Peyer's patch (tissue), 4 donors: ENCODE data around the gene PTPRJ. TPM values are rescaled to one million over a fixed set of nuclear protein-coding genes. Genes with fewer than 3 reads are reported as not detected.
A peak's percentile ranks its signal among the peaks of the same experiment; 100 is the strongest.

ENCODE experiments used
- DNase-seq, 3 donors: peaks; one replicate each; pipeline ENCODE4 v3.0.0-alpha.2; 2017 to 2019
- H3K27ac ChIP-seq, 4 donors: fragments of 200-600 bp; sonication (generic); one replicate each; pipeline ENCODE4 v1.5.1; 2016 to 2019
- H3K27me3 ChIP-seq, 2 donors: fragments of 200-600 bp; sonication (generic); one replicate each; pipeline ENCODE4 v1.5.1; 2019
- H3K36me3 ChIP-seq, 3 donors: fragments of 200-600 bp; sonication (generic); one replicate each; pipeline ENCODE4 v1.5.1; 2016 to 2019
- H3K4me1 ChIP-seq, 4 donors: fragments of 200-600 bp; sonication (generic); one replicate each; pipeline ENCODE4 v1.5.1; 2016 to 2019
- H3K4me3 ChIP-seq, 4 donors: fragments of 200-600 bp; sonication (generic); 1 replicate in 3 of 4; 2 replicates in 1 of 4; pipeline ENCODE4 v1.5.1; 2016 to 2019; ENCODE audit warnings: mild to moderate bottlenecking in 1 of 4
- H3K9me3 ChIP-seq, 4 donors: fragments of 200-600 bp; sonication (generic); one replicate each; pipeline ENCODE4 v1.5.1; 2016 to 2019; ENCODE audit warnings: mild to moderate bottlenecking in 1 of 4
- POLR2A ChIP-seq, 2 donors: fragments of 450-650 bp; IDR thresholded peaks; one replicate each; pipeline ENCODE4 v1.5.1; 2017; ENCODE audit warnings: antibody characterized with exemption in 2 of 2, mild to moderate bottlenecking in 2 of 2, moderate library complexity in 2 of 2
- total RNA-seq, 4 donors: library from RNA; depleted of rRNA; stranded (reverse); fragments of >200 nt; gene quantifications; one replicate each; pipeline ENCODE4 v1.1.0, GENCODE V29; 2016
- TF ChIP-seq, protein P1 (sequence below), 6 experiments: fragments of 450-650 bp in 4 of 6; fragments of 200-600 bp in 2 of 6; sonication (generic) in 1 of 6; IDR thresholded peaks; one replicate each; pipeline ENCODE4 v1.5.1; 2017 to 2019; ENCODE audit warnings: antibody characterized with exemption in 6 of 6, mild to moderate bottlenecking in 3 of 6, moderate library complexity in 1 of 6

The PTPRJ gene
- total RNA-seq, 4 donors from 2014 or later: 28.1 to 50.1 (median 37.5) TPM

DNA sequence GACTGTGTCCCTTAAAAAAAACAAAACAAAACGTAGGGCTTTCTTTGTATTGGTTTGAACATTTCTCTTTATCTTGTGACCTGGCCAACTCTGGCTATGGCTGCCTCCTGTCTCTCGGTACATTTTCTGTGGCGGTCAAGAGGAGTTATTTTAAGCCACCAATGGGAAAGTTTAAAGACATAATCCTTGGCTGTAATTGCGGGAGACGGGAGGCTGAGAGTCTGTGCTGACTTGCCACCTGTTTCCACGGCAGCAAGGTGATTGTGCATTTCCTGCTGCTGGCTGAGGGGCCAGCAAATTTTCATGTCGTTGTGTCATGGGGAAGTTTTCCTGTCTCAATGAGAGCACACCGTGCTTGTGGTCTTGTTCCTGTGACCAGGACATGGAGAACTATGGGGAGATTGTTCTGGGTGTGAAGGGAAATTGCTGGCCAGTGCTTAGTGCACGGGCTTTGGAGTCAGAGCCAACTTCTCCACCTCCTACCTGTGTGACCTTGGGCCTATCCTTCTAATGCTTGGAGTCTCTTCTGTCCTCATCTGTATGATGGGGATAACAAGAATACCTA lies 11.0 kb downstream of the PTPRJ start:
- Histone ChIP-seq H3K4me3 (no peak overlapping the region), H3K27ac (peak overlapping the region; percentile 7 to 83 (median 62)), H3K27me3 (no peaks in the 10 kb centered on the region), H3K4me1 (peaks cover 0 to 71% (median 6%) of the 10 kb centered on the region in 4 donors), H3K9me3 (no peaks in the 10 kb centered on the region), H3K36me3 (no peaks in the 10 kb centered on the region)
- DNase-seq: no peak
- TF ChIP-seq, protein P1, sequence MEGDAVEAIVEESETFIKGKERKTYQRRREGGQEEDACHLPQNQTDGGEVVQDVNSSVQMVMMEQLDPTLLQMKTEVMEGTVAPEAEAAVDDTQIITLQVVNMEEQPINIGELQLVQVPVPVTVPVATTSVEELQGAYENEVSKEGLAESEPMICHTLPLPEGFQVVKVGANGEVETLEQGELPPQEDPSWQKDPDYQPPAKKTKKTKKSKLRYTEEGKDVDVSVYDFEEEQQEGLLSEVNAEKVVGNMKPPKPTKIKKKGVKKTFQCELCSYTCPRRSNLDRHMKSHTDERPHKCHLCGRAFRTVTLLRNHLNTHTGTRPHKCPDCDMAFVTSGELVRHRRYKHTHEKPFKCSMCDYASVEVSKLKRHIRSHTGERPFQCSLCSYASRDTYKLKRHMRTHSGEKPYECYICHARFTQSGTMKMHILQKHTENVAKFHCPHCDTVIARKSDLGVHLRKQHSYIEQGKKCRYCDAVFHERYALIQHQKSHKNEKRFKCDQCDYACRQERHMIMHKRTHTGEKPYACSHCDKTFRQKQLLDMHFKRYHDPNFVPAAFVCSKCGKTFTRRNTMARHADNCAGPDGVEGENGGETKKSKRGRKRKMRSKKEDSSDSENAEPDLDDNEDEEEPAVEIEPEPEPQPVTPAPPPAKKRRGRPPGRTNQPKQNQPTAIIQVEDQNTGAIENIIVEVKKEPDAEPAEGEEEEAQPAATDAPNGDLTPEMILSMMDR (IDR thresholded peaks at IDR 0.05): no peak
- TF ChIP-seq POLR2A (IDR thresholded peaks at IDR 0.05): no peak

DNA sequence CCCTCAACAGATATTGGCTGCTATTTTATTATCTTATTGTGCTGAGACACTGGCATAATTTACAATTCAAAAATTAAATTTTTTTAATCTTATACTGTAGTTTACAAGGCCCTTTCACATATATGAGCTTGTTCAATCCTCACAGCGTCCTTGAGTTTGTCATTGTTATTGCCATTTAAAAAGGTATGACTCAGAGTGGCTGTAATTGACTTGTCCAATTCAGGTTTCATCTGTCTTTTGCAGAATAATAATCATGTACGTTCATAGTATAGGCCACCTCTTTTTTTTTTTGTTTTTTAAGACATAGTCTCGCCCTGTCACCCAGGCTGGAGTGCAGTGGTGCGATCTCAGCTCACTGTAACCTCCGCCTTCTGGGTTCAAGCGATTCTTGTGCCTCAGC lies 11.5 kb downstream of the PTPRJ start:
- peaks cover 0 to 71% (median 6%) of the 10 kb centered on the region in 4 donors for H3K4me1 ChIP-seq
- DNase-seq: no peak
- no peak overlapping the region for H3K4me3 ChIP-seq
- H3K27ac ChIP-seq: peak overlapping the region; percentile 7 to 83 (median 62)
- H3K36me3 ChIP-seq: no peaks in the 10 kb centered on the region
- TF ChIP-seq POLR2A (IDR thresholded peaks at IDR 0.05): no peak
- TF ChIP-seq, protein P1 (IDR thresholded peaks at IDR 0.05): no peak
- no peaks in the 10 kb centered on the region for H3K9me3 ChIP-seq
- H3K27me3 ChIP-seq: no peaks in the 10 kb centered on the region

DNA sequence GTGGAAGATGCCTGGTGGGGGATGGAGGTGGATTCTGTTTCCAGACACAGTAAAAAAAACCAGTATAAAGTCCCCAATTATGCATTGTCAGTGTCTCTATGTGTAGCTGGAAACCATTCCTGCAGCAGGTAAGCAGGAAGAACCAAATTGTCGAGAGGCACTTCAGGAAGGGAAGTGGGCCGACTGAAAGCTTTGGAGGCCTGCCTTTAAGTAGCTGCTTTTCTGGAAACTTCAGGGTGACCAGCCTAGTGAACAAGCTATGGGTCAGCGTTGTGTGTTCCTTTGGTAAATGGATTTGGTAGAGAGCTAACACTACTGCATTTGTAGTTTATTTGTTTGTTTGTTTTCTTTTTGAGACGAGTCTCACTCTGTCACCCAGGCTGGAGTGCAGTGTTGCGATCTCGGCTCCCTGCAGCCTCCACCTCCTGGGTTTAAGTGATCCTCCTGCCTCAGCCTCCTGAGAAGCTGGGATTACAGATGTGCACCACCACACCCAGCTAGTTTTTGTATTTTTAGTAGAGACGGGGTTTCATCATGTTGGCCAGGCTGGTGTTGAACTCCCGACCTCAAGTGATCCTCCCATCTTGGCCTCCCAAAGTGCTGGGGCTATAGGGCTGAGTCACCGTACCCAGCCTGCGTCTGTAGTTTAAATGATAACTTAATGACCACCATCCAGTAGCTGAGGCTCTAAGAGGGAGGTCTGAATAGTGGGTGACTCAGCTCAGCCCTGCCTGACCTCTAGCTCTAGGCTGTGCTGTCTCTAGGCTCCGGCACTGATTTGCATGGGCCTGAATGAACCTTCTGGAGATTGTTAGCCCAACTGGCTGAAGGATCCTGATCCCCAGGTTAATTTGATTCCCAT lies 12.8 kb downstream of the PTPRJ start:
- H3K27ac ChIP-seq: peak overlapping the region in 2 of 4 donors; percentile 44 to 47
- no peaks in the 10 kb centered on the region for H3K36me3 ChIP-seq
- no peaks in the 10 kb centered on the region for H3K9me3 ChIP-seq
- peaks cover 0 to 75% (median 6%) of the 10 kb centered on the region in 4 donors for H3K4me1 ChIP-seq
- TF ChIP-seq, protein P1 (IDR thresholded peaks at IDR 0.05): no peak
- TF ChIP-seq POLR2A (IDR thresholded peaks at IDR 0.05): no peak
- no peaks in the 10 kb centered on the region for H3K27me3 ChIP-seq
- no peak overlapping the region for H3K4me3 ChIP-seq
- peak in 1 of 3 donors; percentile 73 for DNase-seq

DNA sequence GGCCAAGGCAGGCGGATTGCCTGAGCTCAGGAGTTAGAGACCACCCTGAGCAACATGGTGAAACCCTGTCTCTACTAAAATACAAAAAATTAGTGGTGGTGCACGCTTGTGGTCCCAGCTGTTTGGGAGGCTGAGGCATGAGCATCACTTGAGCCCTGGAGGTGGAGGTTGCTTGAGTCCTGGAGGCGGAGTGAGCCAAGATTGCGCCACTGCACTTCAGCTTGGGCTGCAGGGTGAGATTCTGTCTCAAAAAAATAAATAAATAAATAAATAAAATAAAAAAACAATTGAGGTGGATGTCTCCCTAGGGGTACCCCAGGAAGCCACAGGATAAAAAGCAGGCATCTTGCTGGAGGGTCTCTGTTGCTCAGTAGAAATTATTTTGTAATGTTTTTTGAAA lies 14.1 kb downstream of the PTPRJ start:
- H3K36me3 ChIP-seq: no peaks in the 10 kb centered on the region
- H3K27me3 ChIP-seq: no peaks in the 10 kb centered on the region
- H3K4me1 ChIP-seq: peaks cover 3 to 80% (median 9%) of the 10 kb centered on the region in 4 donors
- H3K9me3 ChIP-seq: no peaks in the 10 kb centered on the region
- H3K27ac ChIP-seq: peak overlapping the region in 1 of 4 donors; percentile 85
- no peak for DNase-seq
- H3K4me3 ChIP-seq: no peak overlapping the region
- TF ChIP-seq, protein P1 (IDR thresholded peaks at IDR 0.05): no peak
- no peak for TF ChIP-seq POLR2A (IDR thresholded peaks at IDR 0.05)

DNA sequence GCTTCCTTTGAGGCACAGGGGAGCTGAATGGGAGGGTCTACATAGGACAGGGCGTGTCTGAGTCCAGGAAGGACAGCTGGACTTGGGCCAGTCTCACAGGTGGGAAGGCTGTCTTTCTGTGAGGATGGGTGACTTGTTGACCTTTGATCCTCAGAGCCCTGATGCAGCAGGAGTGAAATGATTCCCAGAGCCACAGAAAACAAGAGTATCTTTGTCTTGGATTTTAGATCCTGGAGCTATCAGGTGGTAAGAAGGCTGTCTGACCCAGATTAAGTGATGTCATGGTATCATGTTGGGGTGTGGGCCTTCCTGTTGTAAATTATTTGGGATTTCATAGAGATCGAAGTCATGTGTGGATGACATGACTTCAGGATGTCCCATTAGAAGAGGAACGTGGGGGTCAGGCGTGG lies 15.0 kb downstream of the PTPRJ start:
- Histone ChIP-seq H3K36me3 (no peaks in the 10 kb centered on the region), H3K9me3 (no peaks in the 10 kb centered on the region), H3K27ac (peak overlapping the region in 2 of 4 donors; percentile 72 to 85), H3K4me1 (peaks cover 3 to 79% (median 13%) of the 10 kb centered on the region in 4 donors), H3K27me3 (no peaks in the 10 kb centered on the region), H3K4me3 (no peak overlapping the region)
- TF ChIP-seq POLR2A (IDR thresholded peaks at IDR 0.05): no peak
- TF ChIP-seq, protein P1 (IDR thresholded peaks at IDR 0.05): no peak
- DNase-seq: peak in 2 of 3 donors; percentile 75 to 85
